Activated B cell treated with CpG ODN at 0.5 μM for 24 hours (primary cell): Measurements from ENCODE around the gene MYRIP. TPM values are rescaled to one million over a fixed set of nuclear protein-coding genes. Genes with fewer than 3 reads are reported as not detected.

Experiments
- ATAC-seq: fragments of 200-7000 bp; cut with Tn5 transposase; one replicate; pipeline ENCODE4 v1.10.0; 2021; ENCODE audit warnings: low read depth, mild to moderate bottlenecking, moderate library complexity
- CTCF ChIA-PET: fragments of 350-600 bp; sonication (Branson Sonifier 250); formaldehyde crosslinking; loops from one replicate; lab custom pipeline; 2021; ENCODE audit warnings: antibody characterized with exemption; lab: Charles Lee
- POLR2A ChIA-PET: fragments of 350-600 bp; sonication (Branson Sonifier 250); formaldehyde crosslinking; loops from one replicate; lab custom pipeline; 2021; ENCODE audit warnings: antibody characterized with exemption; lab: Charles Lee
- DNase-seq: peaks from one replicate; pipeline ENCODE4 v3.0.0; 2022
- H3K27ac Mint-ChIP-seq: one replicate; pipeline ENCODE4 v1.8.0; 2020; ENCODE audit warnings: mixed read lengths
- H3K27me3 Mint-ChIP-seq: one replicate; pipeline ENCODE4 v1.8.0; 2021; ENCODE audit warnings: mixed read lengths
- H3K36me3 Mint-ChIP-seq: one replicate; pipeline ENCODE4 v1.8.0; 2021; ENCODE audit warnings: low read depth, mixed read lengths
- H3K4me1 Mint-ChIP-seq: one replicate; pipeline ENCODE4 v1.8.0; 2021; ENCODE audit warnings: mixed read lengths
- H3K4me3 Mint-ChIP-seq: one replicate; pipeline ENCODE4 v1.8.0; 2020; ENCODE audit warnings: mild to moderate bottlenecking, mixed read lengths
- H3K9me3 Mint-ChIP-seq: one replicate; pipeline ENCODE4 v1.8.0; 2020; ENCODE audit warnings: mixed read lengths
- CTCF ChIP-seq: fragments of 200-600 bp; IDR thresholded peaks from one replicate; pipeline ENCODE4 v1.8.0; 2022; ENCODE audit warnings: antibody characterized with exemption, mild to moderate bottlenecking
- intact Hi-C: fragments of 100-400 bp; cut with micrococcal nuclease; formaldehyde crosslinking; loops from one replicate; pipeline ENCODE4 v1.15.1; 2024
- total RNA-seq: library from RNA; stranded (reverse); gene quantifications from 2 replicates; pipeline ENCODE4 v1.2.3, GENCODE V29; 2022

Gene MYRIP
- total RNA-seq, 1 donor from 2014 or later: 0.20 TPM

- H3K36me3 Mint-ChIP-seq: no peaks in the 10 kb centered on the region
- H3K4me1 Mint-ChIP-seq: no peaks in the 10 kb centered on the region
- intact Hi-C loops: no loop called here
- CTCF ChIA-PET: no interaction called here
- no peaks in the 10 kb centered on the region for H3K9me3 Mint-ChIP-seq
- H3K4me3 Mint-ChIP-seq: no peak overlapping the region
- no peaks in the 10 kb centered on the region for H3K27me3 Mint-ChIP-seq
- no peak overlapping the region for H3K27ac Mint-ChIP-seq
- no peak for TF ChIP-seq CTCF
- POLR2A ChIA-PET: no interaction called here
- ATAC-seq (no peak), DNase-seq (no peak)
Observed at GRCh38 chr3:40258064-40258463, 448.7 kb downstream of the MYRIP start.

- Mint-ChIP-seq H3K36me3 (no peaks in the 10 kb centered on the region), H3K27me3 (no peaks in the 10 kb centered on the region), H3K4me3 (no peak overlapping the region), H3K9me3 (peaks cover 2% of the 10 kb centered on the region), H3K27ac (no peak overlapping the region), H3K4me1 (no peaks in the 10 kb centered on the region)
- intact Hi-C loops: no loop called here
- POLR2A ChIA-PET: no interaction called here
- no peak for DNase-seq
- CTCF ChIA-PET: no interaction called here
- no peak for ATAC-seq
- no peak for TF ChIP-seq CTCF
Observed at GRCh38 chr3:40258555-40258954, 449.1 kb downstream of the MYRIP start.

DNA sequence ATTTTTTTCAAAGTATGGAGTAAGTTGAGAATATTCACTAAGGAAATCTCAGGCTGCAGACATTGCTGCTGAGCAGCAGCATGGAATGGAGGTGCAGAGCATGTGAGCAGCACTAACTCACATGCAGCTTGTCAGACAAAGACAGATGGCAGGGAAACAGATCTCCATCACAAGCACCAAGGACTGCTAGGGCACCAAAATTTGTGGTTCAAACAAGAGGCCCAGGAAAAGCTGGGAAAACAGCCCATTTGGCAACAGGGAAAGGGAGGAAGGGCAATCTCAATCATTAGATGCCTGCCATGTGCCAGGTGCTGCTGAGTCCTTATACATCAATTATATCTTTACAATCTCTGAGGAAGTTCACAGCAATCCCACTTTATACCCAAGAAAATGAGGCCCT is 452.9 kb downstream of the MYRIP start:
- Mint-ChIP-seq H3K9me3 (peaks cover 3% of the 10 kb centered on the region), H3K36me3 (no peaks in the 10 kb centered on the region), H3K27me3 (no peaks in the 10 kb centered on the region), H3K4me3 (no peak overlapping the region), H3K4me1 (no peaks in the 10 kb centered on the region), H3K27ac (no peak overlapping the region)
- CTCF ChIA-PET: no interaction called here
- ATAC-seq (no peak), DNase-seq (no peak)
- TF ChIP-seq CTCF: no peak
- intact Hi-C loops: no loop called here
- POLR2A ChIA-PET: no interaction called here

DNA sequence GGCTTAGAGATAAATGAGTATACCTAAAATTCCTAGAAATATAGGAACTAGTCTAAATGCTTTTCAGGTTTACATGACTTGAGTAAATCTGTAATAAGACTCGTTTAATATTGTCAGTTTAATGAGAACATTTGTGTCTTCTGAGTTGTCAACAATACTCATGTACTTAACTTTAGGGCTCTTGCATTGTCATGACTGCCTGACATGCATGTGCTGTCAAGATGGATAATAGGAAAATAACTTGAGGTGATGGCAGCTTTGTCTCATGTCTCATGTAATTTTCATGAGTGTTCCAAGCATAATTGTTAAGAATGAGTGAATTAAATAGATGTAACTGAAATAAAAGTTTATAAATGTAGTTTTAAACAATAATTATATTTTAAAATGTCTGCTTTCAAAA is 455.0 kb downstream of the MYRIP start:
- Mint-ChIP-seq H3K4me3 (no peak overlapping the region), H3K9me3 (peaks cover 3% of the 10 kb centered on the region), H3K36me3 (no peaks in the 10 kb centered on the region), H3K27me3 (no peaks in the 10 kb centered on the region), H3K4me1 (no peaks in the 10 kb centered on the region), H3K27ac (no peak overlapping the region)
- no peak for ATAC-seq
- intact Hi-C loops: no loop called here
- ChIA-PET POLR2A (no interaction called here), CTCF (no interaction called here)
- TF ChIP-seq CTCF: no peak
- DNase-seq: no peak

- Mint-ChIP-seq H3K4me1 (no peaks in the 10 kb centered on the region), H3K27ac (no peak overlapping the region), H3K9me3 (peaks cover 3% of the 10 kb centered on the region), H3K36me3 (no peaks in the 10 kb centered on the region), H3K4me3 (no peak overlapping the region), H3K27me3 (no peaks in the 10 kb centered on the region)
- intact Hi-C loops: no loop called here
- no peak for TF ChIP-seq CTCF
- CTCF ChIA-PET: no interaction called here
- POLR2A ChIA-PET: no interaction called here
- ATAC-seq (no peak), DNase-seq (no peak)
Observed at GRCh38 chr3:40265181-40265580, 455.8 kb downstream of the MYRIP start.
